ENCODE measurements around the gene EXOSC10. TPM values are rescaled to one million over a fixed set of nuclear protein-coding genes. Genes with fewer than 3 reads are reported as not detected.

EXOSC10 gene
- total and polyA plus RNA-seq, 2 of the 13 experiments (the other 11 are each of a cell fraction or from before 2014, with no cell fraction given) = 48.4 to 67.6 TPM

DNA sequence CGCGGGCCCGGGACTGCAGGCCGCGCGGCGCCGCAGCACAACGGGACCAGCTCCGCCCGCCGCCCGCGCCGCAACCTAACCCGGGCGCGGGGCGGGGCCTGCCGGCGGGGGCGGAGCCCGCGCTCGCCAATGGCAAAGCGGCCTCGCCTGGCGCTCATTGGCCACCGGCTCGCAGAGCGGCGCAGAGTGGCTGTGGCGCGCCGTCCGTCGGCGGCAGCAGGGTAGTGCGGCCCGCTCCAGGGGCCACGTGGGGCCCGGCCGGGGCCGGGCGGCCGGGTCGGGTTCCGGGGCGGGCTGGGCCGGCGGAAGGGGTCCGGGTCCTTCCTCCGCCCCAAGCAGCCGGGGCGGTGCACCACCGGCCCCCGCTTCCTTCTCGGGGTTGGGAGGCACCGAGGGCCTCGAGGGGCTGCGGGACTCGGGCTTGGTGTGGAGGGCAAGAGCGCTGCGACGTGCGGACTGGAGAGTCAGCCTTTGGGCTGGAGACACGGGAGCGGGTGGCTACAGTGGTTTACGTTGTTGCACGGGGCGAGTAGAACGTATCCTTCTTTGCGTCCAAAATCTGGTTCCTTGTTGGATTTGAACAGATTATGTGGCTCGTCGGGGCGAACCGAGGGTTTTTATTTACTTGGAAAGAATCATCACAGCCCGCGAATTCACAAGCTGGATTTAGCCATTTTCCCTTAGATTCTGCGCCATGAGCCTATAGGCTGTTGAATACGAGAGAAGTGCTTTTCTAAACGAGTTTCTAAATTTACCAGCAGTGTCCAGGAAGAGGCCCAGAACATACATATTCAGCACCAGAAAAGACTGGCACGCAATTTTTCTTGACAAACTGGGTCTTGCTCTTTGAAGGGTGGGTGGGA is 39.5 kb downstream of the EXOSC10 start, which contains the start of gene SRM (continued):
- TF ChIP-seq, protein P1, sequence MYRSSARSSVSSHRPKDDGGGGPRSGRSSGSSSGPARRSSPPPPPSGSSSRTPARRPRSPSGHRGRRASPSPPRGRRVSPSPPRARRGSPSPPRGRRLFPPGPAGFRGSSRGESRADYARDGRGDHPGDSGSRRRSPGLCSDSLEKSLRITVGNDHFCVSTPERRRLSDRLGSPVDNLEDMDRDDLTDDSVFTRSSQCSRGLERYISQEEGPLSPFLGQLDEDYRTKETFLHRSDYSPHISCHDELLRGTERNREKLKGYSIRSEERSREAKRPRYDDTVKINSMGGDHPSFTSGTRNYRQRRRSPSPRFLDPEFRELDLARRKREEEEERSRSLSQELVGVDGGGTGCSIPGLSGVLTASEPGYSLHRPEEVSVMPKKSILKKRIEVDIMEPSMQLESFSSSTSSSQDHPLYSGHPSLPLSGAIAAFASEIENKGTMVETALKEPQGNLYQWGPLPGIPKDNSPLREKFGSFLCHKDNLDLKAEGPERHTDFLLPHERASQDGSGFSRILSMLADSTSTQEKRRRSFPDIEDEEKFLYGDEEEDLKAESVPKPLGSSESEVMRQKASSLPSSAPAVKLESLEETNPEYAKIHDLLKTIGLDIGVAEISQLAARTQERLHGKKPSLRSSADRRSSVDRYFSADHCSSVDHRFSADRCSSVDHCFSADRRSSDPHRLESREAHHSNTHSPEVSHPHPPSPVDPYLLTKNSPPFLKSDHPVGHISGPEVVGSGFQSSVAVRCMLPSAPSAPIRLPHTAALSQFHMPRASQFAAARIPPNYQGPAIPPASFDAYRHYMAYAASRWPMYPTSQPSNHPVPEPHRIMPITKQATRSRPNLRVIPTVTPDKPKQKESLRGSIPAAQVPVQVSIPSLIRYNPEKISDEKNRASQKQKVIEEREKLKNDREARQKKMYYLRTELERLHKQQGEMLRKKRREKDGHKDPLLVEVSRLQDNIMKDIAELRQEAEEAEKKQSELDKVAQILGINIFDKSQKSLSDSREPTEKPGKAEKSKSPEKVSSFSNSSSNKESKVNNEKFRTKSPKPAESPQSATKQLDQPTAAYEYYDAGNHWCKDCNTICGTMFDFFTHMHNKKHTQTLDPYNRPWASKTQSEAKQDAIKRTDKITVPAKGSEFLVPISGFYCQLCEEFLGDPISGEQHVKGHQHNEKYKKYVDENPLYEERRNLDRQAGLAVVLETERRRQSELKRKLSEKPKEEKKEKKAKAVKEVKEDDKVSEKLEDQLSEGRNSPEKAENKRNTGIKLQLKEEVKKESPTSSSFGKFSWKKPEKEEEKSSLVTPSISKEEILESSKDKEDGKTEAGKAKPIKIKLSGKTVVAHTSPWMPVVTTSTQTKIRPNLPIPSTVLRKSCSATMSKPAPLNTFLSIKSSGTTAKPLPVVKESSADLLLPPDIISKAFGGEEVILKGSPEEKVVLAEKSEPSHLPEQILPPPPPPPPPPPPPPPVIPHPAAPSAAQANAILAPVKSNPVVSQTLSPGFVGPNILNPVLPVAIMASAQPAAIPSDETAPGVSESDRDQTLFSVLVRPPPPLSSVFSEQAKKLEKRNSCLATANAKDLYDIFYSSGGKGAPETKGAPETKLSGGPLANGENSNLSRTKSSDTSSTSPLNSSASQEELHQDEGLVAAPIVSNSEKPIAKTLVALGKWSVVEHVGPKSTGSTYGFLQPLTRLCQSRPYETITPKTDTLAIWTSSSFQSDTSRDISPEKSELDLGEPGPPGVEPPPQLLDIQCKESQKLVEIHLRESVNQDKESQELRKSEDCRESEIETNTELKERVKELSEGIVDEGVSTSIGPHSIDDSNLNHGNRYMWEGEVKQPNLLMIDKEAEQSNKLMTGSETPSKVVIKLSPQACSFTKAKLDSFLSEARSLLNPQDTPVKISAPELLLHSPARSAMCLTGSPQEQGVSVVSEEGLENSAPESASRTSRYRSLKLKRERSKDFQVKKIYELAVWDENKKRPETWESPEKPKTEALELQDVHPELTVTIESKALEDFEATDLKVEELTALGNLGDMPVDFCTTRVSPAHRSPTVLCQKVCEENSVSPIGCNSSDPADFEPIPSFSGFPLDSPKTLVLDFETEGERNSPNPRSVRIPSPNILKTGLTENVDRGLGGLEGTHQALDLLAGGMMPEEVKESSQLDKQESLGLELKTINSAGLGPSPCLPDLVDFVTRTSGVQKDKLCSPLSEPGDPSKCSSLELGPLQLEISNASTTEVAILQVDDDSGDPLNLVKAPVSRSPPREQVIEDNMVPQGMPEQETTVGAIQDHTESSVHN (CRISPR knock-in tag; IDR thresholded peaks at IDR 0.05) = no peak
- TF ChIP-seq, protein P2, sequence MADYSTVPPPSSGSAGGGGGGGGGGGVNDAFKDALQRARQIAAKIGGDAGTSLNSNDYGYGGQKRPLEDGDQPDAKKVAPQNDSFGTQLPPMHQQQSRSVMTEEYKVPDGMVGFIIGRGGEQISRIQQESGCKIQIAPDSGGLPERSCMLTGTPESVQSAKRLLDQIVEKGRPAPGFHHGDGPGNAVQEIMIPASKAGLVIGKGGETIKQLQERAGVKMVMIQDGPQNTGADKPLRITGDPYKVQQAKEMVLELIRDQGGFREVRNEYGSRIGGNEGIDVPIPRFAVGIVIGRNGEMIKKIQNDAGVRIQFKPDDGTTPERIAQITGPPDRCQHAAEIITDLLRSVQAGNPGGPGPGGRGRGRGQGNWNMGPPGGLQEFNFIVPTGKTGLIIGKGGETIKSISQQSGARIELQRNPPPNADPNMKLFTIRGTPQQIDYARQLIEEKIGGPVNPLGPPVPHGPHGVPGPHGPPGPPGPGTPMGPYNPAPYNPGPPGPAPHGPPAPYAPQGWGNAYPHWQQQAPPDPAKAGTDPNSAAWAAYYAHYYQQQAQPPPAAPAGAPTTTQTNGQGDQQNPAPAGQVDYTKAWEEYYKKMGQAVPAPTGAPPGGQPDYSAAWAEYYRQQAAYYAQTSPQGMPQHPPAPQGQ (CRISPR knock-in tag; IDR thresholded peaks at IDR 0.05; ENCODE audit: borderline replicate concordance) = no peak
- TF ChIP-seq PHF5A (CRISPR knock-in tag; IDR thresholded peaks at IDR 0.05; ENCODE audit: low read depth, unreplicated experiment) = no peak
- TF ChIP-seq WIZ (CRISPR knock-in tag; IDR thresholded peaks at IDR 0.05) = no peak
- TF ChIP-seq ZBTB42 (CRISPR knock-in tag; IDR thresholded peaks at IDR 0.05) = no peak
- TF ChIP-seq JARID2 (CRISPR knock-in tag; IDR thresholded peaks at IDR 0.05; ENCODE audit: insufficient replicate concordance) = no peak
- TF ChIP-seq, protein P3, sequence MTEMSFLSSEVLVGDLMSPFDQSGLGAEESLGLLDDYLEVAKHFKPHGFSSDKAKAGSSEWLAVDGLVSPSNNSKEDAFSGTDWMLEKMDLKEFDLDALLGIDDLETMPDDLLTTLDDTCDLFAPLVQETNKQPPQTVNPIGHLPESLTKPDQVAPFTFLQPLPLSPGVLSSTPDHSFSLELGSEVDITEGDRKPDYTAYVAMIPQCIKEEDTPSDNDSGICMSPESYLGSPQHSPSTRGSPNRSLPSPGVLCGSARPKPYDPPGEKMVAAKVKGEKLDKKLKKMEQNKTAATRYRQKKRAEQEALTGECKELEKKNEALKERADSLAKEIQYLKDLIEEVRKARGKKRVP (CRISPR knock-in tag; IDR thresholded peaks at IDR 0.05) = no peak
- no peak for TF ChIP-seq FOXM1 (CRISPR knock-in tag; IDR thresholded peaks at IDR 0.05)
- TF ChIP-seq, protein P4, sequence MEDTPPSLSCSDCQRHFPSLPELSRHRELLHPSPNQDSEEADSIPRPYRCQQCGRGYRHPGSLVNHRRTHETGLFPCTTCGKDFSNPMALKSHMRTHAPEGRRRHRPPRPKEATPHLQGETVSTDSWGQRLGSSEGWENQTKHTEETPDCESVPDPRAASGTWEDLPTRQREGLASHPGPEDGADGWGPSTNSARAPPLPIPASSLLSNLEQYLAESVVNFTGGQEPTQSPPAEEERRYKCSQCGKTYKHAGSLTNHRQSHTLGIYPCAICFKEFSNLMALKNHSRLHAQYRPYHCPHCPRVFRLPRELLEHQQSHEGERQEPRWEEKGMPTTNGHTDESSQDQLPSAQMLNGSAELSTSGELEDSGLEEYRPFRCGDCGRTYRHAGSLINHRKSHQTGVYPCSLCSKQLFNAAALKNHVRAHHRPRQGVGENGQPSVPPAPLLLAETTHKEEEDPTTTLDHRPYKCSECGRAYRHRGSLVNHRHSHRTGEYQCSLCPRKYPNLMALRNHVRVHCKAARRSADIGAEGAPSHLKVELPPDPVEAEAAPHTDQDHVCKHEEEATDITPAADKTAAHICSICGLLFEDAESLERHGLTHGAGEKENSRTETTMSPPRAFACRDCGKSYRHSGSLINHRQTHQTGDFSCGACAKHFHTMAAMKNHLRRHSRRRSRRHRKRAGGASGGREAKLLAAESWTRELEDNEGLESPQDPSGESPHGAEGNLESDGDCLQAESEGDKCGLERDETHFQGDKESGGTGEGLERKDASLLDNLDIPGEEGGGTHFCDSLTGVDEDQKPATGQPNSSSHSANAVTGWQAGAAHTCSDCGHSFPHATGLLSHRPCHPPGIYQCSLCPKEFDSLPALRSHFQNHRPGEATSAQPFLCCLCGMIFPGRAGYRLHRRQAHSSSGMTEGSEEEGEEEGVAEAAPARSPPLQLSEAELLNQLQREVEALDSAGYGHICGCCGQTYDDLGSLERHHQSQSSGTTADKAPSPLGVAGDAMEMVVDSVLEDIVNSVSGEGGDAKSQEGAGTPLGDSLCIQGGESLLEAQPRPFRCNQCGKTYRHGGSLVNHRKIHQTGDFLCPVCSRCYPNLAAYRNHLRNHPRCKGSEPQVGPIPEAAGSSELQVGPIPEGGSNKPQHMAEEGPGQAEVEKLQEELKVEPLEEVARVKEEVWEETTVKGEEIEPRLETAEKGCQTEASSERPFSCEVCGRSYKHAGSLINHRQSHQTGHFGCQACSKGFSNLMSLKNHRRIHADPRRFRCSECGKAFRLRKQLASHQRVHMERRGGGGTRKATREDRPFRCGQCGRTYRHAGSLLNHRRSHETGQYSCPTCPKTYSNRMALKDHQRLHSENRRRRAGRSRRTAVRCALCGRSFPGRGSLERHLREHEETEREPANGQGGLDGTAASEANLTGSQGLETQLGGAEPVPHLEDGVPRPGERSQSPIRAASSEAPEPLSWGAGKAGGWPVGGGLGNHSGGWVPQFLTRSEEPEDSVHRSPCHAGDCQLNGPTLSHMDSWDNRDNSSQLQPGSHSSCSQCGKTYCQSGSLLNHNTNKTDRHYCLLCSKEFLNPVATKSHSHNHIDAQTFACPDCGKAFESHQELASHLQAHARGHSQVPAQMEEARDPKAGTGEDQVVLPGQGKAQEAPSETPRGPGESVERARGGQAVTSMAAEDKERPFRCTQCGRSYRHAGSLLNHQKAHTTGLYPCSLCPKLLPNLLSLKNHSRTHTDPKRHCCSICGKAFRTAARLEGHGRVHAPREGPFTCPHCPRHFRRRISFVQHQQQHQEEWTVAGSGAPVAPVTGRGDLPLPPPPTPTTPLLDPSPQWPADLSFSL (CRISPR knock-in tag; IDR thresholded peaks at IDR 0.05) = no peak
- no peak for TF ChIP-seq ZNF616 (CRISPR knock-in tag; IDR thresholded peaks at IDR 0.05; ENCODE audit: low read depth)

Data from HepG2 (cell line).